HepG2 (cell line): ENCODE measurements around the gene SPC24. TPM values are rescaled to one million over a fixed set of nuclear protein-coding genes. Genes with fewer than 3 reads are reported as not detected.

Source experiments
- DMAP1 ChIP-seq: IDR thresholded peaks from 2 replicates; pipeline ENCODE4 v1.6.1; 2016
- HDAC6 ChIP-seq: fragments of 200-600 bp; sonication (generic); IDR thresholded peaks from 2 replicates; pipeline ENCODE4 v1.7.0; 2017; ENCODE audit warnings: mild to moderate bottlenecking, antibody characterized with exemption, low read length, low read depth
- JARID2 ChIP-seq: sonication (generic); formaldehyde crosslinking; IDR thresholded peaks from 2 replicates; pipeline ENCODE4 v1.8.1; 2023; ENCODE audit warnings: missing genetic modification reagents, inconsistent platforms; ENCODE audit not compliant: insufficient replicate concordance
- KDM3A ChIP-seq: IDR thresholded peaks from 2 replicates; pipeline ENCODE4 v1.6.1; 2018; ENCODE audit warnings: low read depth, missing compliant biosample characterization
- MAZ ChIP-seq, 2 experiments: sonication (generic) in 1 of 2; formaldehyde crosslinking in 1 of 2; IDR thresholded peaks; 2 replicates each; pipeline versions ENCODE4 v1.5.0 to v1.6.1; 2012 to 2020; ENCODE audit warnings: low read depth in 2 of 2, mild to moderate bottlenecking in 2 of 2, borderline replicate concordance in 1 of 2, improper control_type of control experiment in 1 of 2, low read length in 1 of 2, missing genetic modification reagents in 1 of 2, moderate library complexity in 1 of 2
- MTA1 ChIP-seq: sonication (generic); formaldehyde crosslinking; IDR thresholded peaks from 2 replicates; pipeline ENCODE4 v1.4.0; 2020; ENCODE audit warnings: missing genetic modification reagents, mild to moderate bottlenecking, borderline replicate concordance
- MYC ChIP-seq: sonication (generic); formaldehyde crosslinking; IDR thresholded peaks from 2 replicates; pipeline ENCODE4 v1.9.0; 2021; ENCODE audit warnings: missing genetic modification reagents, borderline replicate concordance
- NCOA1 ChIP-seq: sonication (generic); formaldehyde crosslinking; IDR thresholded peaks from 2 replicates; pipeline ENCODE4 v1.9.0; 2021; ENCODE audit warnings: missing genetic modification reagents
- PAWR ChIP-seq: sonication (generic); formaldehyde crosslinking; IDR thresholded peaks from 2 replicates; pipeline ENCODE4 v1.4.0; 2020; ENCODE audit warnings: missing genetic modification reagents, mild to moderate bottlenecking, borderline replicate concordance
- PHB2 ChIP-seq: fragments of 450-650 bp; IDR thresholded peaks from 2 replicates; pipeline ENCODE4 v1.6.1; 2018; ENCODE audit not compliant: partially characterized antibody
- PLRG1 ChIP-seq: fragments of 450-650 bp; conservative IDR thresholded peaks from 2 replicates; pipeline ENCODE4 v1.6.1; 2016
- POGZ ChIP-seq: sonication (generic); formaldehyde crosslinking; IDR thresholded peaks from 2 replicates; pipeline ENCODE4 v1.4.0; 2020; ENCODE audit warnings: mild to moderate bottlenecking, missing genetic modification reagents
- RBM22 ChIP-seq: fragments of 200-400 bp; formaldehyde crosslinking; optimal IDR thresholded peaks from 2 replicates; pipeline ENCODE3; 2017; ENCODE audit warnings: mild to moderate bottlenecking, low read length, moderate library complexity
- TBX2 ChIP-seq: sonication (generic); formaldehyde crosslinking; IDR thresholded peaks from 2 replicates; pipeline ENCODE4 v1.5.0; 2020; ENCODE audit warnings: missing genetic modification reagents, mild to moderate bottlenecking, borderline replicate concordance
- ZBTB1 ChIP-seq: sonication (generic); formaldehyde crosslinking; IDR thresholded peaks from 2 replicates; pipeline ENCODE4 v1.4.0; 2020; ENCODE audit warnings: missing genetic modification reagents, borderline replicate concordance
- ZFP37 ChIP-seq: sonication (generic); formaldehyde crosslinking; IDR thresholded peaks from 2 replicates; pipeline ENCODE4 v1.4.0; 2020; ENCODE audit warnings: missing genetic modification reagents, borderline replicate concordance
- ZFY ChIP-seq: sonication (generic); formaldehyde crosslinking; IDR thresholded peaks from 2 replicates; pipeline ENCODE4 v1.4.0; 2020; ENCODE audit warnings: missing genetic modification reagents
- ZNF354B ChIP-seq: sonication (generic); formaldehyde crosslinking; IDR thresholded peaks from 2 replicates; pipeline ENCODE4 v1.8.0; 2022; ENCODE audit warnings: mild to moderate bottlenecking, missing genetic modification reagents
- ZNF747 ChIP-seq: sonication (generic); formaldehyde crosslinking; IDR thresholded peaks from 2 replicates; pipeline ENCODE4 v1.8.1; 2023; ENCODE audit warnings: missing genetic modification reagents, mild to moderate bottlenecking, borderline replicate concordance
- ZNF792 ChIP-seq: IDR thresholded peaks from 2 replicates; pipeline ENCODE4 v1.6.1; 2016
- polyA plus RNA-seq, 8 experiments: library from polyadenylated mRNA; depleted of rRNA in 3 of 8; stranded (reverse) in 7 of 8; unstranded in 1 of 8; fragments of >200 nt; fragmentation: Illumina TruSeq in 4 of 8; extraction: Trizol in 4 of 8; gene quantifications; 2 replicates each; pipeline versions ENCODE4 v1.2.1 to v1.2.3, GENCODE V29; 2011 to 2016; ENCODE audit warnings: low read depth in 4 of 8, missing spikeins in 1 of 8, mixed read lengths in 1 of 8; ENCODE audit not compliant: insufficient read depth in 1 of 8
- total RNA-seq, 5 experiments: library from RNA; depleted of rRNA; stranded (reverse); fragments of >200 nt; fragmentation: Illumina TruSeq; extraction: Trizol; gene quantifications; 2 replicates each; pipeline ENCODE4 v1.2.3, GENCODE V29; 2016; ENCODE audit warnings: low read depth in 1 of 5
- TF ChIP-seq, protein P1 (sequence below): sonication (generic); formaldehyde crosslinking; IDR thresholded peaks from 2 replicates; pipeline ENCODE4 v1.5.1; 2020; ENCODE audit warnings: missing genetic modification reagents, mild to moderate bottlenecking, borderline replicate concordance
- TF ChIP-seq, protein P2 (sequence below): sonication (generic); formaldehyde crosslinking; IDR thresholded peaks from 2 replicates; pipeline ENCODE4 v1.5.1; 2020; ENCODE audit warnings: mild to moderate bottlenecking, missing genetic modification reagents, borderline replicate concordance

SPC24 gene
- total and polyA plus RNA-seq, 2 of the 13 experiments (the other 11 are each of a cell fraction or from before 2014, with no cell fraction given), result 10.0 to 46.2 TPM

DNA sequence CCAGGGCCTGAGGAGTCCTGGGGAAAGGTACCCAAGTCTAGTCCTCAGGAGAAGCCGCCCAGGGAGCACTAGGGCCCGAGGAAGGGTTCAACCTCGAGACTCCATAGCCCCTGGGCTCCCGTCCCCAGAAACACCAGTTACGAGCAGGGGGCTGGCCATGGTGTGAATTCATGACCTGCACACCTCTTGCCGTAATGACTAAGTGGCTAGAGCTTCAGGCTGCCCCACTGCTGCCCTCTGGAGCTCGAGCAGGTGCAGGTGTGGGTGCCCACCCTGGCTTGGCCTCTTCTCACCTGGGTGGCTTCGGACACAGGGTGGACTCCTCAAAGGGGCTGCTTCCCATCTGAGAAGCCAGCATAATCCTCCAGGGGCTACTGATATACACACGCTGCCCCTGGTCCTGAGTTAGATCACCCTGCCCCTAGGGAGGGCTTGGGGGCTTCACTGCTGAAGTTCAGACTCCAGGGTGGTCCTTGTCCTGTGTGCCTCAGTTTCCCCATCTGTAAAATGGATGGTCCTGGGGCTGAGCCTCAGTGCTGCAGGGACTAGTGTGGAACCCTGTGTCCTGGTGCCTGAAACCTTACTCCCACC is 13.6 kb downstream of the SPC24 start (continued):
- TF ChIP-seq MYC (CRISPR knock-in tag), result no peak; the same call in 1 of the 2 replicates
- no peak; the same call in 1 of the 2 replicates for TF ChIP-seq KDM3A (CRISPR knock-in tag)
- TF ChIP-seq ZNF747, result 0 out of 2 replicates have a peak, but pooled peaks have one; percentile 35
- no peak for TF ChIP-seq JARID2 (CRISPR knock-in tag)
- peak; percentile 22; the same call in 1 of the 2 replicates for TF ChIP-seq ZNF792 (CRISPR knock-in tag)
- no peak for TF ChIP-seq ZFP37 (CRISPR knock-in tag)
- no peak for TF ChIP-seq ZFY (CRISPR knock-in tag)
- no peak for TF ChIP-seq PHB2
- TF ChIP-seq MAZ (IDR thresholded peaks at IDR 0.05; ENCODE audit: borderline replicate concordance, low read depth, low read length), result no peak
- TF ChIP-seq MAZ (CRISPR knock-in tag; IDR thresholded peaks at IDR 0.05; ENCODE audit: low read depth), result peak; percentile 43; the same call in 1 of the 2 replicates
- no peak for TF ChIP-seq MTA1 (CRISPR knock-in tag)
- no peak for TF ChIP-seq PLRG1
- no peak for TF ChIP-seq DMAP1 (CRISPR knock-in tag)
- TF ChIP-seq HDAC6, result no peak
- TF ChIP-seq, protein P1, sequence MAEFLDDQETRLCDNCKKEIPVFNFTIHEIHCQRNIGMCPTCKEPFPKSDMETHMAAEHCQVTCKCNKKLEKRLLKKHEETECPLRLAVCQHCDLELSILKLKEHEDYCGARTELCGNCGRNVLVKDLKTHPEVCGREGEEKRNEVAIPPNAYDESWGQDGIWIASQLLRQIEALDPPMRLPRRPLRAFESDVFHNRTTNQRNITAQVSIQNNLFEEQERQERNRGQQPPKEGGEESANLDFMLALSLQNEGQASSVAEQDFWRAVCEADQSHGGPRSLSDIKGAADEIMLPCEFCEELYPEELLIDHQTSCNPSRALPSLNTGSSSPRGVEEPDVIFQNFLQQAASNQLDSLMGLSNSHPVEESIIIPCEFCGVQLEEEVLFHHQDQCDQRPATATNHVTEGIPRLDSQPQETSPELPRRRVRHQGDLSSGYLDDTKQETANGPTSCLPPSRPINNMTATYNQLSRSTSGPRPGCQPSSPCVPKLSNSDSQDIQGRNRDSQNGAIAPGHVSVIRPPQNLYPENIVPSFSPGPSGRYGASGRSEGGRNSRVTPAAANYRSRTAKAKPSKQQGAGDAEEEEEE (CRISPR knock-in tag), result 0 out of 2 replicates have a peak, but pooled peaks have one; percentile 51
- TF ChIP-seq, protein P2, sequence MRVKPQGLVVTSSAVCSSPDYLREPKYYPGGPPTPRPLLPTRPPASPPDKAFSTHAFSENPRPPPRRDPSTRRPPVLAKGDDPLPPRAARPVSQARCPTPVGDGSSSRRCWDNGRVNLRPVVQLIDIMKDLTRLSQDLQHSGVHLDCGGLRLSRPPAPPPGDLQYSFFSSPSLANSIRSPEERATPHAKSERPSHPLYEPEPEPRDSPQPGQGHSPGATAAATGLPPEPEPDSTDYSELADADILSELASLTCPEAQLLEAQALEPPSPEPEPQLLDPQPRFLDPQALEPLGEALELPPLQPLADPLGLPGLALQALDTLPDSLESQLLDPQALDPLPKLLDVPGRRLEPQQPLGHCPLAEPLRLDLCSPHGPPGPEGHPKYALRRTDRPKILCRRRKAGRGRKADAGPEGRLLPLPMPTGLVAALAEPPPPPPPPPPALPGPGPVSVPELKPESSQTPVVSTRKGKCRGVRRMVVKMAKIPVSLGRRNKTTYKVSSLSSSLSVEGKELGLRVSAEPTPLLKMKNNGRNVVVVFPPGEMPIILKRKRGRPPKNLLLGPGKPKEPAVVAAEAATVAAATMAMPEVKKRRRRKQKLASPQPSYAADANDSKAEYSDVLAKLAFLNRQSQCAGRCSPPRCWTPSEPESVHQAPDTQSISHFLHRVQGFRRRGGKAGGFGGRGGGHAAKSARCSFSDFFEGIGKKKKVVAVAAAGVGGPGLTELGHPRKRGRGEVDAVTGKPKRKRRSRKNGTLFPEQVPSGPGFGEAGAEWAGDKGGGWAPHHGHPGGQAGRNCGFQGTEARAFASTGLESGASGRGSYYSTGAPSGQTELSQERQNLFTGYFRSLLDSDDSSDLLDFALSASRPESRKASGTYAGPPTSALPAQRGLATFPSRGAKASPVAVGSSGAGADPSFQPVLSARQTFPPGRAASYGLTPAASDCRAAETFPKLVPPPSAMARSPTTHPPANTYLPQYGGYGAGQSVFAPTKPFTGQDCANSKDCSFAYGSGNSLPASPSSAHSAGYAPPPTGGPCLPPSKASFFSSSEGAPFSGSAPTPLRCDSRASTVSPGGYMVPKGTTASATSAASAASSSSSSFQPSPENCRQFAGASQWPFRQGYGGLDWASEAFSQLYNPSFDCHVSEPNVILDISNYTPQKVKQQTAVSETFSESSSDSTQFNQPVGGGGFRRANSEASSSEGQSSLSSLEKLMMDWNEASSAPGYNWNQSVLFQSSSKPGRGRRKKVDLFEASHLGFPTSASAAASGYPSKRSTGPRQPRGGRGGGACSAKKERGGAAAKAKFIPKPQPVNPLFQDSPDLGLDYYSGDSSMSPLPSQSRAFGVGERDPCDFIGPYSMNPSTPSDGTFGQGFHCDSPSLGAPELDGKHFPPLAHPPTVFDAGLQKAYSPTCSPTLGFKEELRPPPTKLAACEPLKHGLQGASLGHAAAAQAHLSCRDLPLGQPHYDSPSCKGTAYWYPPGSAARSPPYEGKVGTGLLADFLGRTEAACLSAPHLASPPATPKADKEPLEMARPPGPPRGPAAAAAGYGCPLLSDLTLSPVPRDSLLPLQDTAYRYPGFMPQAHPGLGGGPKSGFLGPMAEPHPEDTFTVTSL (CRISPR knock-in tag), result no peak
- no peak for TF ChIP-seq POGZ
- TF ChIP-seq ZNF354B (CRISPR knock-in tag), result no peak
- TF ChIP-seq TBX2 (CRISPR knock-in tag), result 0 out of 2 replicates have a peak, but pooled peaks have one; percentile 31
- TF ChIP-seq ZBTB1 (CRISPR knock-in tag), result no peak
- TF ChIP-seq RBM22, result no peak
- TF ChIP-seq NCOA1 (CRISPR knock-in tag), result no peak
- TF ChIP-seq PAWR (CRISPR knock-in tag), result 0 out of 2 replicates have a peak, but pooled peaks have one; percentile 10
- TF ChIP-seq, all 625 proteins: peak for 41
